Hepatocyte (in vitro differentiated cells): ENCODE data around the gene CDK4.

Experiments used
- EZH2 ChIP-seq: fragments of 200-600 bp; sonication (generic); IDR thresholded peaks from 2 replicates; pipeline ENCODE4 v1.6.1; 2016; ENCODE audit warnings: antibody characterized with exemption, mild to moderate bottlenecking, borderline replicate concordance
- TF ChIP-seq, protein P1 (sequence below): fragments of 200-600 bp; sonication (generic); IDR thresholded peaks from 2 replicates; pipeline ENCODE4 v1.5.1; 2016; ENCODE audit warnings: antibody characterized with exemption, mild to moderate bottlenecking; ENCODE audit not compliant: poor library complexity

- TF ChIP-seq, protein P1, sequence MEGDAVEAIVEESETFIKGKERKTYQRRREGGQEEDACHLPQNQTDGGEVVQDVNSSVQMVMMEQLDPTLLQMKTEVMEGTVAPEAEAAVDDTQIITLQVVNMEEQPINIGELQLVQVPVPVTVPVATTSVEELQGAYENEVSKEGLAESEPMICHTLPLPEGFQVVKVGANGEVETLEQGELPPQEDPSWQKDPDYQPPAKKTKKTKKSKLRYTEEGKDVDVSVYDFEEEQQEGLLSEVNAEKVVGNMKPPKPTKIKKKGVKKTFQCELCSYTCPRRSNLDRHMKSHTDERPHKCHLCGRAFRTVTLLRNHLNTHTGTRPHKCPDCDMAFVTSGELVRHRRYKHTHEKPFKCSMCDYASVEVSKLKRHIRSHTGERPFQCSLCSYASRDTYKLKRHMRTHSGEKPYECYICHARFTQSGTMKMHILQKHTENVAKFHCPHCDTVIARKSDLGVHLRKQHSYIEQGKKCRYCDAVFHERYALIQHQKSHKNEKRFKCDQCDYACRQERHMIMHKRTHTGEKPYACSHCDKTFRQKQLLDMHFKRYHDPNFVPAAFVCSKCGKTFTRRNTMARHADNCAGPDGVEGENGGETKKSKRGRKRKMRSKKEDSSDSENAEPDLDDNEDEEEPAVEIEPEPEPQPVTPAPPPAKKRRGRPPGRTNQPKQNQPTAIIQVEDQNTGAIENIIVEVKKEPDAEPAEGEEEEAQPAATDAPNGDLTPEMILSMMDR = no peak
- TF ChIP-seq EZH2 = no peak
These were observed 7.2 kb downstream of the CDK4 start, which contains the start of gene TSPAN31 for GRCh38 chr12:57744777-57745484.
